GM19023 (cell line): ENCODE measurements around the gene ASCL5.
A peak's percentile ranks its signal among the peaks of the same experiment; 100 is the strongest.

Experiments used
- ATAC-seq: cut with Tn5 transposase; IDR thresholded peaks from one replicate; pipeline ENCODE4 v1.9.1; 2021; ENCODE audit warnings: mild to moderate bottlenecking, moderate library complexity; ENCODE audit not compliant: unreplicated experiment

ASCL5 gene

GRCh38 chr1:201137024-201137392, 10.0 kb upstream of the ASCL5 start:
- ATAC-seq, result no peak

- no peak for ATAC-seq
Measured at GRCh38 chr1:201136355-201137023, 9.5 kb upstream of the ASCL5 start.

GRCh38 chr1:201134405-201134804, 7.4 kb upstream of the ASCL5 start:
- no peak for ATAC-seq

GRCh38 chr1:201131398-201131797, 4.4 kb upstream of the ASCL5 start:
- ATAC-seq, result no peak

- ATAC-seq, result no peak
Measured at GRCh38 chr1:201128962-201129361, 2.0 kb upstream of the ASCL5 start.

- ATAC-seq, result no peak
Measured at GRCh38 chr1:201128476-201128875, 1.5 kb upstream of the ASCL5 start.

- ATAC-seq, result no peak
Measured at GRCh38 chr1:201127755-201128455, 921 bp upstream of the ASCL5 start.

GRCh38 chr1:201126463-201126831, 537 bp downstream of the ASCL5 start:
- no peak for ATAC-seq

GRCh38 chr1:201125800-201126199, 1.2 kb downstream of the ASCL5 start:
- no peak for ATAC-seq

GRCh38 chr1:201125019-201125418, 2.0 kb downstream of the ASCL5 start:
- no peak for ATAC-seq

- ATAC-seq, result no peak
Measured at GRCh38 chr1:201123866-201124265, 3.1 kb downstream of the ASCL5 start.

GRCh38 chr1:201122321-201122957, 4.5 kb downstream of the ASCL5 start:
- no peak for ATAC-seq

- ATAC-seq, result no peak
Measured at GRCh38 chr1:201119206-201120197, 7.5 kb downstream of the ASCL5 start.

GRCh38 chr1:201116091-201116490, 10.9 kb downstream of the ASCL5 start:
- no peak for ATAC-seq

- no peak for ATAC-seq
Measured at GRCh38 chr1:201115390-201115937, 11.5 kb downstream of the ASCL5 start.

GRCh38 chr1:201114245-201115131, 12.5 kb downstream of the ASCL5 start:
- peak; percentile 89 for ATAC-seq

- ATAC-seq, result no peak
Measured at GRCh38 chr1:201113451-201114244, 13.3 kb downstream of the ASCL5 start.

GRCh38 chr1:201112926-201113325, 14.1 kb downstream of the ASCL5 start:
- no peak for ATAC-seq

- no peak for ATAC-seq
Measured at GRCh38 chr1:201112173-201112731, 14.7 kb downstream of the ASCL5 start, which contains the start of gene CACNA1S. TSS of gene CACNA1S (minus strand) at chr1:201112426. CDS start at chr1:201112339, 87 bp downstream.
